ENCODE data around the gene SLC35G6.
"Not testable (repeated sequence)": the region's sequence is repeated elsewhere in the genome, so short reads cannot be mapped to it uniquely, and the experiment has no call there.

Gene SLC35G6

GRCh38 chr17:7478276-7479212 is 2.7 kb upstream of the SLC35G6 start:
- peak; percentile 43 for DNase-seq (ENCODE audit: low spot score)

- no peak for DNase-seq (ENCODE audit: low spot score)
Measured at GRCh38 chr17:7479213-7480088, 1.8 kb upstream of the SLC35G6 start, which contains the start of gene ZBTB4. ZBTB4 (minus strand) TSS chr17:7479631; CDS start chr17:7466801, 12,830 bp downstream.

- no peak for DNase-seq (ENCODE audit: low spot score)
Measured at GRCh38 chr17:7480089-7480384, 1.2 kb upstream of the SLC35G6 start.

GRCh38 chr17:7481842-7482741 is 846 bp downstream of the SLC35G6 start:
- not testable (repeated sequence) for DNase-seq (ENCODE audit: low spot score)

- DNase-seq (ENCODE audit: low spot score) = not testable (repeated sequence)
Measured at GRCh38 chr17:7482742-7483088, 1.5 kb downstream of the SLC35G6 start.

GRCh38 chr17:7483255-7484066 is 2.2 kb downstream of the SLC35G6 start:
- DNase-seq (ENCODE audit: low spot score) = peak; percentile 96

- DNase-seq (ENCODE audit: low spot score) = peak; percentile 98
Measured at GRCh38 chr17:7484067-7484918, 3.0 kb downstream of the SLC35G6 start, which contains the start of gene POLR2A. POLR2A (plus strand) TSS chr17:7484366.

GRCh38 chr17:7484919-7485377 is 3.7 kb downstream of the SLC35G6 start:
- DNase-seq (ENCODE audit: low spot score) = no peak

GRCh38 chr17:7486181-7486580 is 4.9 kb downstream of the SLC35G6 start:
- DNase-seq (ENCODE audit: low spot score) = no peak

- no peak for DNase-seq (ENCODE audit: low spot score)
Measured at GRCh38 chr17:7490144-7490543, 8.9 kb downstream of the SLC35G6 start.

- DNase-seq (ENCODE audit: low spot score) = no peak
Measured at GRCh38 chr17:7491583-7491982, 10.3 kb downstream of the SLC35G6 start.

- no peak for DNase-seq (ENCODE audit: low spot score)
Measured at GRCh38 chr17:7493941-7494340, 12.7 kb downstream of the SLC35G6 start.

GRCh38 chr17:7495906-7496434 is 14.7 kb downstream of the SLC35G6 start:
- DNase-seq (ENCODE audit: low spot score) = no peak

GRCh38 chr17:7496470-7497183 is 15.4 kb downstream of the SLC35G6 start:
- DNase-seq (ENCODE audit: low spot score) = no peak

GRCh38 chr17:7497228-7497627 is 16.0 kb downstream of the SLC35G6 start:
- DNase-seq (ENCODE audit: low spot score) = no peak

GRCh38 chr17:7497636-7498035 is 16.4 kb downstream of the SLC35G6 start:
- DNase-seq (ENCODE audit: low spot score) = no peak

- DNase-seq (ENCODE audit: low spot score) = no peak
Measured at GRCh38 chr17:7499161-7499560, 17.9 kb downstream of the SLC35G6 start.

GRCh38 chr17:7501729-7502128 is 20.5 kb downstream of the SLC35G6 start:
- no peak for DNase-seq (ENCODE audit: low spot score)
